ENCODE results near the gene RNF43. TPM values are rescaled to one million over a fixed set of nuclear protein-coding genes. Genes with fewer than 3 reads are reported as not detected.

The RNF43 gene
- total and polyA plus RNA-seq, 2 of the 13 experiments (the other 11 are each of a cell fraction or from before 2014, with no cell fraction given): 31.0 to 53.4 TPM

GRCh38 chr17:58447039-58447975 lies 30.0 kb upstream of the RNF43 start (continued):
- no peak for TF ChIP-seq ZNF710 (CRISPR knock-in tag; IDR thresholded peaks at IDR 0.05; ENCODE audit: borderline replicate concordance)
- TF ChIP-seq ZNF343 (CRISPR knock-in tag; IDR thresholded peaks at IDR 0.05): no peak
- TF ChIP-seq PRDM15 (CRISPR knock-in tag; IDR thresholded peaks at IDR 0.05): no peak
- no peak for TF ChIP-seq NR0B2 (CRISPR knock-in tag; IDR thresholded peaks at IDR 0.05)
- TF ChIP-seq KAT8 (CRISPR knock-in tag; IDR thresholded peaks at IDR 0.05): no peak
- no peak for TF ChIP-seq ZNF83 (CRISPR knock-in tag; IDR thresholded peaks at IDR 0.05; ENCODE audit: borderline replicate concordance)
- TF ChIP-seq MAF1 (CRISPR knock-in tag; IDR thresholded peaks at IDR 0.05; ENCODE audit: borderline replicate concordance): no peak
- TF ChIP-seq SMARCE1 (IDR thresholded peaks at IDR 0.05; ENCODE audit: borderline replicate concordance): no peak
- TF ChIP-seq SMARCC2 (IDR thresholded peaks at IDR 0.05): no peak
- TF ChIP-seq ZFX (CRISPR knock-in tag; IDR thresholded peaks at IDR 0.05; ENCODE audit: low read depth): no peak
- TF ChIP-seq NCOR1 (IDR thresholded peaks at IDR 0.05; ENCODE audit: borderline replicate concordance, low read length): no peak
- no peak for TF ChIP-seq GTF3A (CRISPR knock-in tag; conservative IDR thresholded peaks at IDR 0.05)
- no peak for TF ChIP-seq HNRNPLL (IDR thresholded peaks at IDR 0.05; ENCODE audit: low read depth, low read length, poor library complexity, severe bottlenecking)
- no peak for TF ChIP-seq FOXK2 (IDR thresholded peaks at IDR 0.05)
- TF ChIP-seq SNAPC5 (CRISPR knock-in tag; IDR thresholded peaks at IDR 0.05; ENCODE audit: borderline replicate concordance): 0 out of 2 replicates have a peak, but pooled peaks have one; percentile 52
- no peak for TF ChIP-seq ZC3H13 (CRISPR knock-in tag; IDR thresholded peaks at IDR 0.05)
- no peak for TF ChIP-seq ZNF572 (CRISPR knock-in tag; IDR thresholded peaks at IDR 0.05)
- TF ChIP-seq ZNF281 (CRISPR knock-in tag; IDR thresholded peaks at IDR 0.05; ENCODE audit: borderline replicate concordance): no peak
